ENCODE data around the gene ITSN2.

ITSN2 gene

GRCh38 chr2:24176326-24176725 is 184.0 kb downstream of the ITSN2 start:
- no peak overlapping the region for H3K4me3 ChIP-seq (ENCODE audit: low read depth, low read length)
- DNase-seq (ENCODE audit: low read depth): no peak
- TF ChIP-seq, protein P1, sequence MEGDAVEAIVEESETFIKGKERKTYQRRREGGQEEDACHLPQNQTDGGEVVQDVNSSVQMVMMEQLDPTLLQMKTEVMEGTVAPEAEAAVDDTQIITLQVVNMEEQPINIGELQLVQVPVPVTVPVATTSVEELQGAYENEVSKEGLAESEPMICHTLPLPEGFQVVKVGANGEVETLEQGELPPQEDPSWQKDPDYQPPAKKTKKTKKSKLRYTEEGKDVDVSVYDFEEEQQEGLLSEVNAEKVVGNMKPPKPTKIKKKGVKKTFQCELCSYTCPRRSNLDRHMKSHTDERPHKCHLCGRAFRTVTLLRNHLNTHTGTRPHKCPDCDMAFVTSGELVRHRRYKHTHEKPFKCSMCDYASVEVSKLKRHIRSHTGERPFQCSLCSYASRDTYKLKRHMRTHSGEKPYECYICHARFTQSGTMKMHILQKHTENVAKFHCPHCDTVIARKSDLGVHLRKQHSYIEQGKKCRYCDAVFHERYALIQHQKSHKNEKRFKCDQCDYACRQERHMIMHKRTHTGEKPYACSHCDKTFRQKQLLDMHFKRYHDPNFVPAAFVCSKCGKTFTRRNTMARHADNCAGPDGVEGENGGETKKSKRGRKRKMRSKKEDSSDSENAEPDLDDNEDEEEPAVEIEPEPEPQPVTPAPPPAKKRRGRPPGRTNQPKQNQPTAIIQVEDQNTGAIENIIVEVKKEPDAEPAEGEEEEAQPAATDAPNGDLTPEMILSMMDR (IDR thresholded peaks at IDR 0.05; ENCODE audit: low read depth, low read length): no peak
- TF ChIP-seq POLR2A (IDR thresholded peaks at IDR 0.05; ENCODE audit: extremely low read depth, insufficient read length) (no peak), MYC (IDR thresholded peaks at IDR 0.05; ENCODE audit: low read depth, low read length) (no peak)
- TF ChIP-seq, protein P2, sequence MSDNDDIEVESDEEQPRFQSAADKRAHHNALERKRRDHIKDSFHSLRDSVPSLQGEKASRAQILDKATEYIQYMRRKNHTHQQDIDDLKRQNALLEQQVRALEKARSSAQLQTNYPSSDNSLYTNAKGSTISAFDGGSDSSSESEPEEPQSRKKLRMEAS (IDR thresholded peaks at IDR 0.05; ENCODE audit: low read depth, low read length): no peak

DNA sequence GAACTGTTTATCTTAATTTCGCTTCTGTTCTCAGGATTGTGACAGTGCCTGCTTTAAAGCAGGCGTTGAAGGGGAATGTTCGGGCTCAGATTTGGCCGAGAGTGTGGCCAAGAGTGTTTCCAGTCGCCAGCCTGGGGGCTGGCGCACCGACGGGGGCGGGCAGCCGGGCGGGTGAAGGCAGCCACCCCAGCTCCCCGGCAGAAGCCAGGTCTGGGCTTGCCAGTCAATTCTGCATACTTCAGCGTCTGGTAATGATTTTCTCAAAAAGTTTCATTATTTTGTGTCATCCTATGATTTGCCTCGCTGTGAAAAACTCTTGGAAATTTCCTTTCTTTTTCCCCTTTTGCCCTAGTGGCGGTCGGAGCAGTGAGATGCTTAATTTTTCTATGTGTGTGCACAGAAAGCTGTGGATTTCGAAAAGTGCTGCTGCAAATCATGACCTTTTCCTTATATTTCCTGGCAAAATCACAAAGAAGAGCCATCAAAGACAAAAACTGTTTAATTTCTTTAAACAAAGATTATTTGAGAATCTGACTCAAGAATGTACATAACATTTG is 184.6 kb downstream of the ITSN2 start:
- DNase-seq (ENCODE audit: low read depth): no peak
- TF ChIP-seq, protein P1 (IDR thresholded peaks at IDR 0.05; ENCODE audit: low read depth, low read length): no peak
- TF ChIP-seq MYC (IDR thresholded peaks at IDR 0.05; ENCODE audit: low read depth, low read length): no peak
- no peak for TF ChIP-seq POLR2A (IDR thresholded peaks at IDR 0.05; ENCODE audit: extremely low read depth, insufficient read length)
- TF ChIP-seq, protein P2 (IDR thresholded peaks at IDR 0.05; ENCODE audit: low read depth, low read length): no peak
- H3K4me3 ChIP-seq (ENCODE audit: low read depth, low read length): no peak overlapping the region

GRCh38 chr2:24174851-24175277 is 185.5 kb downstream of the ITSN2 start, which contains the start of gene FAM228A:
Gene FAM228A, plus strand, starts transcription at chr2:24175053. Its CDS starts 428 bp downstream, at chr2:24175481.
- TF ChIP-seq MYC (IDR thresholded peaks at IDR 0.05; ENCODE audit: low read depth, low read length) (no peak), POLR2A (IDR thresholded peaks at IDR 0.05; ENCODE audit: extremely low read depth, insufficient read length) (no peak)
- TF ChIP-seq, protein P2 (IDR thresholded peaks at IDR 0.05; ENCODE audit: low read depth, low read length): no peak
- TF ChIP-seq, protein P1 (IDR thresholded peaks at IDR 0.05; ENCODE audit: low read depth, low read length): no peak
- DNase-seq (ENCODE audit: low read depth): no peak
- H3K4me3 ChIP-seq (ENCODE audit: low read depth, low read length): no peak within 1 kb of the TSS

- TF ChIP-seq, protein P1 (IDR thresholded peaks at IDR 0.05; ENCODE audit: low read depth, low read length): no peak
- TF ChIP-seq MYC (IDR thresholded peaks at IDR 0.05; ENCODE audit: low read depth, low read length): no peak
- no peak for TF ChIP-seq POLR2A (IDR thresholded peaks at IDR 0.05; ENCODE audit: extremely low read depth, insufficient read length)
- no peak for DNase-seq (ENCODE audit: low read depth)
- H3K4me3 ChIP-seq (ENCODE audit: low read depth, low read length): no peak overlapping the region
These were observed 191.3 kb downstream of the ITSN2 start for GRCh38 chr2:24169023-24169422.

DNA sequence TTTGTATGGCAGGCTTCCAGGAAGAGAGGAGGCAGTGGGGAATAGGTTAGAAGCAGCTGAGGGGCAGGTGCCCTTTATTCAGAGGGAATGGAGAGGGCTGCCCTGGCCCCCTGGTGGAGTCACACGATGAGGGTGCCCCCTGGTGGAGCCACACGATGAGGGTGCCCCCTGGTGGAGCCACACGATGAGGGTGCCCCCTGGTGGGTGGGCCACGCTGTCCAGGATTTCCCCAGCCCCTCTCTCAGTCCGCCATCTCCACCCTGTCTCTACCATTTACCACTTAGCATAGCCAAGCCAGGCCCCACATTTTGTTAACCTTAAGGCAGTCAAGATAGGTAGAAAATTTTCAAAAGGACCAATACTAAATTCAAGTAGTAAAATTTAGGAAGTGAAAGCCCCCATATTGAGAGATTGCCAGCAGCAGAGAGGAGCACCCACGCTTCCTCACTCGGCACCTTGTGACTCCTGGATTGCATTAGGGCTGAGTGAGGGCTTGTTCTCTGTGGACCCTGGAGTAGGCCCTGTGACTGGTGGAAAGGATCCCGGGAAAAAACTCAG is 195.8 kb downstream of the ITSN2 start:
- H3K4me3 ChIP-seq (ENCODE audit: low read depth, low read length): no peak overlapping the region
- TF ChIP-seq POLR2A (IDR thresholded peaks at IDR 0.05; ENCODE audit: extremely low read depth, insufficient read length) (no peak), MYC (IDR thresholded peaks at IDR 0.05; ENCODE audit: low read depth, low read length) (0 out of 2 replicates have a peak, but pooled peaks have one; percentile 34)
- TF ChIP-seq, protein P2 (IDR thresholded peaks at IDR 0.05; ENCODE audit: low read depth, low read length): peak; percentile 45; the same call in 1 of the 2 replicates
- TF ChIP-seq, protein P1 (IDR thresholded peaks at IDR 0.05; ENCODE audit: low read depth, low read length): peak; percentile 96

More for the DNA sequence above, 195.8 kb downstream of the ITSN2 start:
- DNase-seq (ENCODE audit: low read depth): peak; percentile 73

All from NB4 (cell line).